GM23338 (cell line): ENCODE results near the gene OR56A1. TPM values are rescaled to one million over a fixed set of nuclear protein-coding genes. Genes with fewer than 3 reads are reported as not detected.

Experiments used
- ATAC-seq: fragments of 200-7000 bp; cut with Tn5 transposase; 3 replicates; pipeline ENCODE4 v1.9.1; 2020
- DNase-seq: peaks from one replicate; pipeline ENCODE4 v3.0.0-alpha.2; 2015; ENCODE audit warnings: low spot score
- H2AFZ ChIP-seq: fragments of 200-600 bp; sonication (generic); 2 replicates; pipeline ENCODE4 v1.8.0; 2016; ENCODE audit warnings: antibody characterized with exemption, mild to moderate bottlenecking, moderate library complexity
- H3F3A ChIP-seq: fragments of 200-600 bp; sonication (generic); replicated peaks from 2 replicates; pipeline ENCODE4 v1.8.0; 2017; ENCODE audit warnings: antibody characterized with exemption, mixed run types, low read depth
- H3K27ac ChIP-seq: fragments of 200-600 bp; sonication (generic); 2 replicates; pipeline ENCODE4 v1.6.1; 2016; ENCODE audit warnings: low read depth
- H3K27me3 ChIP-seq: fragments of 200-600 bp; sonication (generic); 2 replicates; pipeline ENCODE4 v1.8.0; 2016; ENCODE audit warnings: mild to moderate bottlenecking, mixed run types, moderate library complexity; ENCODE audit not compliant: insufficient read depth
- H3K36me3 ChIP-seq: fragments of 200-600 bp; sonication (generic); 2 replicates; pipeline ENCODE4 v1.8.0; 2016; ENCODE audit warnings: mild to moderate bottlenecking; ENCODE audit not compliant: insufficient read depth
- H3K4me1 ChIP-seq: fragments of 200-600 bp; sonication (generic); 2 replicates; pipeline ENCODE4 v1.8.0; 2016; ENCODE audit warnings: mild to moderate bottlenecking, moderate library complexity; ENCODE audit not compliant: insufficient read depth
- H3K4me2 ChIP-seq: fragments of 200-600 bp; sonication (generic); 2 replicates; pipeline ENCODE4 v1.7.1; 2017; ENCODE audit warnings: mixed run types
- H3K4me3 ChIP-seq: fragments of 200-600 bp; sonication (generic); 2 replicates; pipeline ENCODE4 v1.6.1; 2016; ENCODE audit warnings: mixed run types
- H3K79me2 ChIP-seq: fragments of 200-600 bp; sonication (generic); replicated peaks from 2 replicates; pipeline ENCODE4 v1.8.0; 2017; ENCODE audit warnings: mild to moderate bottlenecking; ENCODE audit not compliant: insufficient read depth
- H3K9me2 ChIP-seq: fragments of 200-600 bp; sonication (generic); 2 replicates; pipeline ENCODE4 v1.8.0; 2017; ENCODE audit not compliant: insufficient read depth
- H4K20me1 ChIP-seq: fragments of 200-600 bp; sonication (generic); replicated peaks from 2 replicates; pipeline ENCODE4 v1.8.0; 2017; ENCODE audit warnings: mild to moderate bottlenecking; ENCODE audit not compliant: insufficient read depth
- H3K27ac Mint-ChIP-seq: 2 replicates; pipeline ENCODE4 v1.8.0; 2020; ENCODE audit warnings: inconsistent platforms, mild to moderate bottlenecking, moderate library complexity, mixed read lengths
- H3K27me3 Mint-ChIP-seq: 3 replicates; pipeline ENCODE4 v1.8.0; 2022; ENCODE audit warnings: low read depth, mild to moderate bottlenecking, moderate library complexity, mixed read lengths, inconsistent platforms; ENCODE audit not compliant: insufficient read depth, poor library complexity
- H3K36me3 Mint-ChIP-seq: 3 replicates; pipeline ENCODE4 v1.8.0; 2021; ENCODE audit warnings: low read depth, mild to moderate bottlenecking, inconsistent platforms, moderate library complexity, mixed read lengths
- H3K4me1 Mint-ChIP-seq: 3 replicates; pipeline ENCODE4 v1.8.0; 2020; ENCODE audit warnings: mild to moderate bottlenecking, inconsistent platforms, mixed read lengths
- H3K4me3 Mint-ChIP-seq: 3 replicates; pipeline ENCODE4 v1.8.0; 2021; ENCODE audit warnings: moderate library complexity, mild to moderate bottlenecking, inconsistent platforms, mixed read lengths
- H3K9me3 Mint-ChIP-seq: 3 replicates; pipeline ENCODE4 v1.8.0; 2020; ENCODE audit warnings: moderate library complexity, mild to moderate bottlenecking, inconsistent platforms, mixed read lengths
- CREB1 ChIP-seq: fragments of 250-450 bp; sonication (Bioruptor Pico); IDR thresholded peaks from 2 replicates; pipeline ENCODE4 v1.5.0; 2020; ENCODE audit warnings: low read depth, mild to moderate bottlenecking, moderate library complexity
- EZH2 ChIP-seq: fragments of 200-600 bp; sonication (generic); IDR thresholded peaks from one replicate; pipeline ENCODE4 v1.8.0; 2017; ENCODE audit warnings: antibody characterized with exemption, mild to moderate bottlenecking, low read depth; ENCODE audit not compliant: unreplicated experiment
- EZH2phosphoT487 ChIP-seq: fragments of 200-600 bp; sonication (generic); IDR thresholded peaks from one replicate; pipeline ENCODE4 v1.8.1; 2018; ENCODE audit warnings: antibody characterized with exemption; ENCODE audit not compliant: unreplicated experiment
- JUNB ChIP-seq: IDR thresholded peaks from one replicate; pipeline ENCODE4 v1.6.1; 2016; ENCODE audit warnings: antibody characterized with exemption; ENCODE audit not compliant: unreplicated experiment
- NANOG ChIP-seq: IDR thresholded peaks from 2 replicates; pipeline ENCODE4 v1.6.1; 2016; ENCODE audit warnings: antibody characterized with exemption, borderline replicate concordance
- POLR2AphosphoS5 ChIP-seq: IDR thresholded peaks from 2 replicates; pipeline ENCODE4 v1.6.1; 2016; ENCODE audit warnings: antibody characterized with exemption, low read depth
- STAT1 ChIP-seq: IDR thresholded peaks from one replicate; pipeline ENCODE4 v1.6.1; 2016; ENCODE audit warnings: antibody characterized with exemption; ENCODE audit not compliant: unreplicated experiment
- ZNF114 ChIP-seq: fragments of 250-450 bp; sonication (Bioruptor Pico); IDR thresholded peaks from 2 replicates; pipeline ENCODE4 v1.5.0; 2020; ENCODE audit warnings: mild to moderate bottlenecking, moderate library complexity
- ZNF331 ChIP-seq: fragments of 250-450 bp; sonication (Bioruptor Pico); IDR thresholded peaks from 2 replicates; pipeline ENCODE4 v1.5.0; 2020; ENCODE audit warnings: low read depth, mild to moderate bottlenecking, moderate library complexity
- polyA plus RNA-seq: library from polyadenylated mRNA; unstranded; fragments of >200 nt; fragmentation: Nextera tagmentation; extraction: Ambion mirVana; gene quantifications from 2 replicates; pipeline ENCODE4 v1.2.1, GENCODE V29; 2016
- small RNA-seq: library from RNA; depleted of rRNA; stranded (forward); fragments of <200 nt; gene quantifications from one replicate; pipeline ENCODE3, GENCODE V24; 2014; ENCODE audit warnings: low replicate concordance
- total RNA-seq: library from RNA; depleted of rRNA; stranded (reverse); fragments of >200 nt; shearing (Covaris generic); gene quantifications from 2 replicates; pipeline ENCODE4 v1.2.3, GENCODE V29; 2014; rRNA removed
- TF ChIP-seq, protein P1 (sequence below), 2 experiments: fragments of 200-600 bp in 1 of 2; sonication (generic) in 1 of 2; conservative IDR thresholded peaks; 2 replicates each; pipeline versions ENCODE4 v1.5.1 to v1.6.1; 2016 to 2017; ENCODE audit warnings: antibody characterized with exemption in 2 of 2, low read depth in 2 of 2, mild to moderate bottlenecking in 2 of 2, moderate library complexity in 1 of 2
- TF ChIP-seq, protein P2 (sequence below): IDR thresholded peaks from 2 replicates; pipeline ENCODE4 v1.6.1; 2016; ENCODE audit warnings: antibody characterized with exemption

Gene OR56A1
- total and polyA plus RNA-seq, 2 experiments from 2014 or later, result 0.06 to 0.35 TPM

DNA sequence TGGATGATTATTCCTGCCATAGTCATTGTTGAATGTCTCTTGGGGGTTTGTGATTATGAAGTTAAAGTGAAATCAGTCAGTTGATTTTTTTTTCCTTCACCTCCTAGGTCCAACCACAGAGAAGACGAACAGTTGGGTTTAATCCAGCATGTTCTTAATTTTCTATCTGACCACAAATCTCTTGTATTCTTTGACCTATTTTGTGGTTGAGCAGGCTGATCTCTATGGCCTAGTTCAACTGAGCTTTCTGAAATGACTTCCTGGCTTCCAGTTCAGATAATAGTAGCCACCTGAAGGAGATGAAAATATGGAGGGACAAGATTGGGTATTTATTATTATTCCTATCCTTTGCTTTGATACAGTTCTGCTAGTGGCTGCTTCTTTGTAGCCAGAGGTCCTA lies 57.0 kb downstream of the OR56A1 start:
- H2AFZ ChIP-seq, result no peak overlapping the region

More for the DNA sequence above, 57.0 kb downstream of the OR56A1 start:
- Histone ChIP-seq H3F3A (no peaks in the 10 kb centered on the region), H3K36me3 (no peaks in the 10 kb centered on the region), H3K27ac (no peak overlapping the region), H3K4me2 (no peak overlapping the region), H3K4me3 (no peak overlapping the region), H3K9me2 (no peaks in the 10 kb centered on the region), H4K20me1 (no peaks in the 10 kb centered on the region), H3K27me3 (no peaks in the 10 kb centered on the region), H3K79me2 (no peaks in the 10 kb centered on the region), H3K4me1 (no peaks in the 10 kb centered on the region)
- no peak for TF ChIP-seq CREB1 (CRISPR knock-in tag)
- no peak for TF ChIP-seq EZH2phosphoT487
- no peak for TF ChIP-seq ZNF114
- TF ChIP-seq JUNB, result no peak
- TF ChIP-seq EZH2, result no peak
- TF ChIP-seq, protein P1, sequence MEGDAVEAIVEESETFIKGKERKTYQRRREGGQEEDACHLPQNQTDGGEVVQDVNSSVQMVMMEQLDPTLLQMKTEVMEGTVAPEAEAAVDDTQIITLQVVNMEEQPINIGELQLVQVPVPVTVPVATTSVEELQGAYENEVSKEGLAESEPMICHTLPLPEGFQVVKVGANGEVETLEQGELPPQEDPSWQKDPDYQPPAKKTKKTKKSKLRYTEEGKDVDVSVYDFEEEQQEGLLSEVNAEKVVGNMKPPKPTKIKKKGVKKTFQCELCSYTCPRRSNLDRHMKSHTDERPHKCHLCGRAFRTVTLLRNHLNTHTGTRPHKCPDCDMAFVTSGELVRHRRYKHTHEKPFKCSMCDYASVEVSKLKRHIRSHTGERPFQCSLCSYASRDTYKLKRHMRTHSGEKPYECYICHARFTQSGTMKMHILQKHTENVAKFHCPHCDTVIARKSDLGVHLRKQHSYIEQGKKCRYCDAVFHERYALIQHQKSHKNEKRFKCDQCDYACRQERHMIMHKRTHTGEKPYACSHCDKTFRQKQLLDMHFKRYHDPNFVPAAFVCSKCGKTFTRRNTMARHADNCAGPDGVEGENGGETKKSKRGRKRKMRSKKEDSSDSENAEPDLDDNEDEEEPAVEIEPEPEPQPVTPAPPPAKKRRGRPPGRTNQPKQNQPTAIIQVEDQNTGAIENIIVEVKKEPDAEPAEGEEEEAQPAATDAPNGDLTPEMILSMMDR (conservative IDR thresholded peaks at IDR 0.05; ENCODE audit: low read depth in 2 of 2), result no peak
- TF ChIP-seq POLR2AphosphoS5, result no peak
- TF ChIP-seq, protein P2, sequence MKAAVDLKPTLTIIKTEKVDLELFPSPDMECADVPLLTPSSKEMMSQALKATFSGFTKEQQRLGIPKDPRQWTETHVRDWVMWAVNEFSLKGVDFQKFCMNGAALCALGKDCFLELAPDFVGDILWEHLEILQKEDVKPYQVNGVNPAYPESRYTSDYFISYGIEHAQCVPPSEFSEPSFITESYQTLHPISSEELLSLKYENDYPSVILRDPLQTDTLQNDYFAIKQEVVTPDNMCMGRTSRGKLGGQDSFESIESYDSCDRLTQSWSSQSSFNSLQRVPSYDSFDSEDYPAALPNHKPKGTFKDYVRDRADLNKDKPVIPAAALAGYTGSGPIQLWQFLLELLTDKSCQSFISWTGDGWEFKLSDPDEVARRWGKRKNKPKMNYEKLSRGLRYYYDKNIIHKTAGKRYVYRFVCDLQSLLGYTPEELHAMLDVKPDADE, result no peak
- TF ChIP-seq STAT1, result no peak
- TF ChIP-seq ZNF331 (CRISPR knock-in tag), result no peak
- no peak for TF ChIP-seq NANOG
- Mint-ChIP-seq H3K4me3 (no peak overlapping the region), H3K36me3 (no peaks in the 10 kb centered on the region), H3K9me3 (peaks cover 6% of the 10 kb centered on the region; the same call in 1 of the 3 replicates), H3K4me1 (no peaks in the 10 kb centered on the region), H3K27ac (no peak overlapping the region), H3K27me3 (no peaks in the 10 kb centered on the region)
- DNase-seq (no peak), ATAC-seq (no peak)

Small RNA genes within 50 kb of the gene (small RNA-seq; reads per million reads assigned to genes)
- gene RNA5SP329, result not detected

Other genes with a start within 250 kb of the OR56A1 start
- not detected in 2 replicates for gene OR52N5, start 247.4 kb downstream of the OR56A1 start, total RNA-seq
- not detected in 2 replicates for gene OR52N5, start 247.4 kb downstream of the OR56A1 start, polyA plus RNA-seq
- not detected in 2 replicates for gene OR52N1, start 239.5 kb downstream of the OR56A1 start, total RNA-seq
- not detected in 2 replicates for gene OR52N1, start 239.5 kb downstream of the OR56A1 start, polyA plus RNA-seq
- gene OR52N2, start 221.8 kb downstream of the OR56A1 start, total RNA-seq, result 0.89 TPM in 1 of 2 replicates, not detected in the other
- 0.19 and 0.43 TPM in 2 replicates for gene OR52N2, start 221.8 kb downstream of the OR56A1 start, polyA plus RNA-seq
- gene OR52E6, start 188.9 kb downstream of the OR56A1 start, total RNA-seq, result 0.66 TPM in 1 of 2 replicates, not detected in the other
- gene OR52E6, start 188.9 kb downstream of the OR56A1 start, polyA plus RNA-seq, result not detected in 2 replicates
- 0.21 TPM in 1 of 2 replicates, not detected in the other for gene OR52E8, start 173.1 kb downstream of the OR56A1 start, total RNA-seq
- not detected in 2 replicates for gene OR52E8, start 173.1 kb downstream of the OR56A1 start, polyA plus RNA-seq
- gene OR52E4, start 150.1 kb downstream of the OR56A1 start, total RNA-seq, result not detected in 2 replicates
- gene OR52E4, start 150.1 kb downstream of the OR56A1 start, polyA plus RNA-seq, result not detected in 2 replicates
- gene OR52E5, start 137.6 kb downstream of the OR56A1 start, total RNA-seq, result not detected in 2 replicates
- gene OR52E5, start 137.6 kb downstream of the OR56A1 start, polyA plus RNA-seq, result not detected in 2 replicates
- gene OR56A3, start 88.5 kb downstream of the OR56A1 start, total RNA-seq, result not detected in 2 replicates
- gene OR56A3, start 88.5 kb downstream of the OR56A1 start, polyA plus RNA-seq, result not detected in 2 replicates
- 1.9 TPM in 1 of 2 replicates, not detected in the other for gene OR56A5, start 62.3 kb downstream of the OR56A1 start, total RNA-seq
- not detected in 2 replicates for gene OR56A5, start 62.3 kb downstream of the OR56A1 start, polyA plus RNA-seq
- gene OR52L1, start 43.8 kb downstream of the OR56A1 start, total RNA-seq, result 0.17 TPM in 1 of 2 replicates, not detected in the other
- gene OR52L1, start 43.8 kb downstream of the OR56A1 start, polyA plus RNA-seq, result not detected in 2 replicates
- gene OR56A4, start 23.8 kb downstream of the OR56A1 start, total RNA-seq, result 0.10 and 0.23 TPM in 2 replicates
- gene OR56A4, start 23.8 kb downstream of the OR56A1 start, polyA plus RNA-seq, result 0.16 and 0.23 TPM in 2 replicates
- gene OR56B4, start 76.9 kb upstream of the OR56A1 start, total RNA-seq, result not detected in 2 replicates
- gene OR56B4, start 76.9 kb upstream of the OR56A1 start, polyA plus RNA-seq, result not detected in 2 replicates
- not detected in 2 replicates for gene OR52B2, start 139.6 kb upstream of the OR56A1 start, total RNA-seq
- not detected in 2 replicates for gene OR52B2, start 139.6 kb upstream of the OR56A1 start, polyA plus RNA-seq
- gene OR52W1, start 168.5 kb upstream of the OR56A1 start, total RNA-seq, result not detected in 2 replicates
- not detected in 2 replicates for gene OR52W1, start 168.5 kb upstream of the OR56A1 start, polyA plus RNA-seq
- gene C11orf42, start 174.8 kb upstream of the OR56A1 start, total RNA-seq, result not detected in 2 replicates
- gene C11orf42, start 174.8 kb upstream of the OR56A1 start, polyA plus RNA-seq, result not detected in 2 replicates
- 20.0 and 34.5 TPM in 2 replicates for gene FHIP1B, start 203.9 kb upstream of the OR56A1 start, total RNA-seq
- gene FHIP1B, start 203.9 kb upstream of the OR56A1 start, polyA plus RNA-seq, result 10.3 TPM in 2 replicates
- gene CNGA4, start 208.3 kb upstream of the OR56A1 start, total RNA-seq, result not detected in 2 replicates
- gene CNGA4, start 208.3 kb upstream of the OR56A1 start, polyA plus RNA-seq, result 0.15 TPM in 1 of 2 replicates, not detected in the other
- 7.0 and 8.2 TPM in 2 replicates for gene CCKBR, start 229.1 kb upstream of the OR56A1 start, total RNA-seq
- 3.9 and 4.8 TPM in 2 replicates for gene CCKBR, start 229.1 kb upstream of the OR56A1 start, polyA plus RNA-seq